ENCODE data around the gene CD82. TPM values are rescaled to one million over a fixed set of nuclear protein-coding genes. Genes with fewer than 3 reads are reported as not detected.

CD82 gene
- total and polyA plus RNA-seq, 2 of the 13 experiments (the other 11 are each of a cell fraction or from before 2014, with no cell fraction given) = 0.05 TPM; not detected in 1

DNA sequence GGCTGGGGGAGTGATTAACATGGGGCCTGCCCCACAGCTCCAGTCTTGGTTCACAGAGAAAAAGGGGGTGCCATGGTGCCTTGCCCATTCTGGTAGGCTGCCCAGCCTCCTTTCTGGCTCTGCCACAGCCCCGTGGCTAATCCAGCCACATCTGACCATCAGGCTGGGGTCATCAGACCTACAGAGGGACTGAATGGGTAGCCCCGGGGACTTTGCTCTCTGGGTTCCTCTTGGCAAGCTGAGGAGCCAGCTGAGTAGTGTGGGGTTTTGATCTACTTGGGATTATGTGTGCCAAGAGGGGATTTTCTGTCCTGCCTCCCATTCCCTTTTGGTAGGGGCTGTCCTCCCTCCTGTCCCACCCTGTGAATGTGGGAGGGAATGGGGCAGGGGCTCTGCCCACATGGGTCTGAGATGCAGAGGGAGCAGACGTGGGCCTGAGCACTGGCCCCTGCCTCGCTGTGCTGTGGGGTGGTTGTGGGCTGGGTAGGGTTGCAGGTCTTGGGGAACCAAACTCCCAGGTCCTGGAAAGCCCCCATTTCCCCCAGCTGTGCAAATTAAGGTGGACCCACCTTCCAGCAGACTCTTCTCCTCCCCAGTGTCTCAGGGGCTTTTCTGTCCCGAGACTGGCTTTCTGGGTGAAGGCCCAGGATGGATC lies 32.0 kb downstream of the CD82 start:
- no peak overlapping the region for H3K9ac ChIP-seq (ENCODE audit: insufficient read depth, low read depth, low read length)
- peaks cover 8 to 14% of the 10 kb centered on the region in 2 experiments; a peak in 3 of 5 replicates for H3K27me3 ChIP-seq (ENCODE audit: control insufficient read depth in 1 of 2, insufficient read depth in 2 of 2, low read length in 2 of 2)
- CTCF ChIA-PET (ENCODE audit: low intra/inter-chr PET ratio, low total read pairs) = no interaction called here
- H3K36me3 ChIP-seq (replicated peaks in 1 of 2; ENCODE audit: control insufficient read depth in 1 of 2, insufficient read depth in 2 of 2, low read length in 2 of 2) = no peaks in the 10 kb centered on the region
- no peak for ATAC-seq
- 0 out of 2 replicates have a peak, but pooled peaks cover 3% of the 10 kb centered on the region for H4K20me1 ChIP-seq (ENCODE audit: insufficient read depth, low read length)
- no peak for FAIRE-seq
- no peaks in the 10 kb centered on the region for H3K4me1 ChIP-seq (ENCODE audit: insufficient read depth, low read length)
- no peaks in the 10 kb centered on the region for H3K79me2 ChIP-seq (ENCODE audit: insufficient read depth, low read length)
- no TSS peak for BruUV-seq (replicated peaks)
- intact Hi-C loops (cut with micrococcal nuclease; ENCODE audit: unreplicated experiment) = no loop called here
- H3K9me3 ChIP-seq (ENCODE audit: low read length) = no peaks in the 10 kb centered on the region
- H3K27ac ChIP-seq (ENCODE audit: extremely low read length, insufficient read depth, low read length) = no peak overlapping the region
- no peak overlapping the region for H3K4me3 ChIP-seq (replicated peaks in 1 of 3; ENCODE audit: insufficient read depth in 1 of 3, low read depth in 2 of 3, low read length in 3 of 3)
- TF ChIP-seq TBX2 (CRISPR knock-in tag; IDR thresholded peaks at IDR 0.05; ENCODE audit: borderline replicate concordance) (no peak), NFIC (IDR thresholded peaks at IDR 0.05; ENCODE audit: low read length) (no peak), GABPB1 (CRISPR knock-in tag; IDR thresholded peaks at IDR 0.05) (no peak)
- TF ChIP-seq, protein P1, sequence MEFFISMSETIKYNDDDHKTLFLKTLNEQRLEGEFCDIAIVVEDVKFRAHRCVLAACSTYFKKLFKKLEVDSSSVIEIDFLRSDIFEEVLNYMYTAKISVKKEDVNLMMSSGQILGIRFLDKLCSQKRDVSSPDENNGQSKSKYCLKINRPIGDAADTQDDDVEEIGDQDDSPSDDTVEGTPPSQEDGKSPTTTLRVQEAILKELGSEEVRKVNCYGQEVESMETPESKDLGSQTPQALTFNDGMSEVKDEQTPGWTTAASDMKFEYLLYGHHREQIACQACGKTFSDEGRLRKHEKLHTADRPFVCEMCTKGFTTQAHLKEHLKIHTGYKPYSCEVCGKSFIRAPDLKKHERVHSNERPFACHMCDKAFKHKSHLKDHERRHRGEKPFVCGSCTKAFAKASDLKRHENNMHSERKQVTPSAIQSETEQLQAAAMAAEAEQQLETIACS (CRISPR knock-in tag; IDR thresholded peaks at IDR 0.05) = no peak
- H3K4me2 ChIP-seq (ENCODE audit: low read depth, low read length) = no peak overlapping the region
- DNase-seq (ENCODE audit: low spot score) = no peak
- 0% methylated on average over 3 of the region's 5 CpGs for WGBS (ENCODE audit: low lambda C conversion rate)
- no peak overlapping the region for H2AFZ ChIP-seq (ENCODE audit: low read length)
- POLR2A ChIA-PET = no interaction called here
- in situ Hi-C loops (cut with HindIII; ENCODE audit: extremely low pct_ligation_motif_present, low pct_unique_long_range_greater_than_20kb) = no loop called here

DNA sequence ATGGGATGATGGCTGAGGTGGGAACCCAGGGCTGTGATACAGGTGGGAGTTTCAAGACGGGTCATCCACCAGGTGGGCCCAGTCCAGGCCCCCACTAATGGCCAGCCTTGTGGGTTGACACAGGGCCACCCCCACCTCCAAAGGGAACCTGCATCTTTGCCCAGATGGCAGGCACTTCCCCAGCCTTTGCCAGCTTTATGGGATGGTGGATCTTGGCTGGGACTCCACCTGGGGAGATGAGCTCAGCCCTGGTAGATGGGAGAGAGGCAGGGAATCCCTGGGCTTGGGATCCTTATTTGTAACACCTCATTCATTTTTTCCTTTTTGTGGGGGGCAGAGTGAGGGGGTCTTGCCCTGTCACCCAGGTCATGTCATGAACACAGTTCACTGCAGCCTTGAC lies 33.4 kb downstream of the CD82 start:
- WGBS (ENCODE audit: low lambda C conversion rate) = no CpG with 5 or more reads among the region's 1 CpG
- H3K36me3 ChIP-seq (replicated peaks in 1 of 2; ENCODE audit: control insufficient read depth in 1 of 2, insufficient read depth in 2 of 2, low read length in 2 of 2) = no peaks in the 10 kb centered on the region
- POLR2A ChIA-PET = no interaction called here
- no peak overlapping the region for H3K9ac ChIP-seq (ENCODE audit: insufficient read depth, low read depth, low read length)
- H3K27me3 ChIP-seq (ENCODE audit: control insufficient read depth in 1 of 2, insufficient read depth in 2 of 2, low read length in 2 of 2) = peaks cover 8 to 17% of the 10 kb centered on the region in 2 experiments; a peak in 3 of 5 replicates
- intact Hi-C loops (cut with micrococcal nuclease; ENCODE audit: unreplicated experiment) = no loop called here
- no peak for ATAC-seq
- H3K79me2 ChIP-seq (ENCODE audit: insufficient read depth, low read length) = no peaks in the 10 kb centered on the region
- no peaks in the 10 kb centered on the region for H3K4me1 ChIP-seq (ENCODE audit: insufficient read depth, low read length)
- H3K4me3 ChIP-seq (replicated peaks in 1 of 3; ENCODE audit: insufficient read depth in 1 of 3, low read depth in 2 of 3, low read length in 3 of 3) = no peak overlapping the region
- DNase-seq (ENCODE audit: low spot score) = no peak
- H3K4me2 ChIP-seq (ENCODE audit: low read depth, low read length) = no peak overlapping the region
- no peak for TF ChIP-seq ZNF382 (CRISPR knock-in tag; IDR thresholded peaks at IDR 0.05; ENCODE audit: borderline replicate concordance)
- no peak for TF ChIP-seq ZNF775 (CRISPR knock-in tag; IDR thresholded peaks at IDR 0.05; ENCODE audit: borderline replicate concordance)
- TF ChIP-seq, protein P2, sequence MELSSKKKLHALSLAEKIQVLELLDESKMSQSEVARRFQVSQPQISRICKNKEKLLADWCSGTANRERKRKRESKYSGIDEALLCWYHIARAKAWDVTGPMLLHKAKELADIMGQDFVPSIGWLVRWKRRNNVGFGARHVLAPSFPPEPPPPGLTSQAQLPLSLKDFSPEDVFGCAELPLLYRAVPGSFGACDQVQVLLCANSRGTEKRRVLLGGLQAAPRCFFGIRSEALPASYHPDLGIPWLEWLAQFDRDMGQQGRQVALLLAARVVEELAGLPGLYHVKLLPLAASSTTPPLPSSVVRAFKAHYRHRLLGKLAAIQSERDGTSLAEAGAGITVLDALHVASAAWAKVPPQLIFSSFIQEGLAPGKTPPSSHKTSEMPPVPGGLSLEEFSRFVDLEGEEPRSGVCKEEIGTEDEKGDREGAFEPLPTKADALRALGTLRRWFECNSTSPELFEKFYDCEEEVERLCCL (CRISPR knock-in tag; IDR thresholded peaks at IDR 0.05; ENCODE audit: borderline replicate concordance) = no peak
- TF ChIP-seq GLI4 (CRISPR knock-in tag; IDR thresholded peaks at IDR 0.05; ENCODE audit: borderline replicate concordance) = no peak
- TF ChIP-seq, protein P3, sequence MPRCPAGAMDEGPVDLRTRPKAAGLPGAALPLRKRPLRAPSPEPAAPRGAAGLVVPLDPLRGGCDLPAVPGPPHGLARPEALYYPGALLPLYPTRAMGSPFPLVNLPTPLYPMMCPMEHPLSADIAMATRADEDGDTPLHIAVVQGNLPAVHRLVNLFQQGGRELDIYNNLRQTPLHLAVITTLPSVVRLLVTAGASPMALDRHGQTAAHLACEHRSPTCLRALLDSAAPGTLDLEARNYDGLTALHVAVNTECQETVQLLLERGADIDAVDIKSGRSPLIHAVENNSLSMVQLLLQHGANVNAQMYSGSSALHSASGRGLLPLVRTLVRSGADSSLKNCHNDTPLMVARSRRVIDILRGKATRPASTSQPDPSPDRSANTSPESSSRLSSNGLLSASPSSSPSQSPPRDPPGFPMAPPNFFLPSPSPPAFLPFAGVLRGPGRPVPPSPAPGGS (CRISPR knock-in tag; IDR thresholded peaks at IDR 0.05) = no peak
- 0 out of 2 replicates have a peak, but pooled peaks cover 3% of the 10 kb centered on the region for H4K20me1 ChIP-seq (ENCODE audit: insufficient read depth, low read length)
- FAIRE-seq = no peak
- CTCF ChIA-PET (ENCODE audit: low intra/inter-chr PET ratio, low total read pairs) = no interaction called here
- BruUV-seq (replicated peaks) = no TSS peak
- H3K9me3 ChIP-seq (ENCODE audit: low read length) = no peaks in the 10 kb centered on the region
- in situ Hi-C loops (cut with HindIII; ENCODE audit: extremely low pct_ligation_motif_present, low pct_unique_long_range_greater_than_20kb) = no loop called here
- no peak overlapping the region for H2AFZ ChIP-seq (ENCODE audit: low read length)
- no peak overlapping the region for H3K27ac ChIP-seq (ENCODE audit: extremely low read length, insufficient read depth, low read length)
